ENCODE data around the gene NFKBIZ. TPM values are rescaled to one million over a fixed set of nuclear protein-coding genes. Genes with fewer than 3 reads are reported as not detected.
A peak's percentile ranks its signal among the peaks of the same experiment; 100 is the strongest.

The NFKBIZ gene
- total and polyA plus RNA-seq, 2 donors (not counting 3 experiments of a cell fraction or from before 2014, with no cell fraction given): 17.5 to 28.9 TPM

DNA sequence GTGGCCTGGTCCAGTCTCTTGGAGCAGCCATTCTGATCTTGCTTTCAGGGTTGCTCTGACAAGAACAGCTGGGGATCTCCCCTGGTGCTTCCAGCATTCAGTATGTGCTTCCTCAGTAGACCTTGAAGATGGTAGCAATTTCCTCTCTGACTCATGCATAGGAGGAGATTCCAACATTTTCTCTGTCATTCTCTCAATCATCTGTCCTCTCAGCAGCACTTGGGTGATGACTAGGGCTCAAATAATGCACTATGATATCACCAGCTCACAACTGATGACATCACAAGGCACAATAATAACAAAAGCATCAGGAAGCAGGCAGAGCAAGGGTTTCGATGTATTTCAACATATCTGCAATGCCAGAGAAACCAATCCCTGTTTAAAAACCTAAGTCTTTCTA is 52.7 kb downstream of the NFKBIZ start:
- Histone ChIP-seq H3K79me2 (ENCODE audit: control insufficient read depth, insufficient read depth, low read length) (no peaks in the 10 kb centered on the region), H3K4me1 (ENCODE audit: control insufficient read depth, extremely low read depth, insufficient read depth, low read length) (peaks cover 4% of the 10 kb centered on the region), H3K9me1 (replicated peaks; ENCODE audit: control insufficient read depth, extremely low read depth, insufficient read depth, low read length) (no peaks in the 10 kb centered on the region), H3K36me3 (ENCODE audit: control insufficient read depth in 2 of 2, extremely low read depth in 1 of 2, insufficient read depth in 2 of 2, low read length in 2 of 2) (no peaks in the 10 kb centered on the region), H4K20me1 (replicated peaks; ENCODE audit: control insufficient read depth, extremely low read depth, insufficient read depth, low read length) (no peaks in the 10 kb centered on the region), H3K4me2 (ENCODE audit: insufficient read depth, low read length) (no peak overlapping the region), H3K27ac (ENCODE audit: insufficient read depth, low read depth, low read length) (no peak overlapping the region), H3K27me3 (ENCODE audit: control insufficient read depth in 2 of 2, insufficient read depth in 2 of 2, low read length in 2 of 2) (no peaks in the 10 kb centered on the region), H3K4me3 (replicated peaks in 1 of 3; ENCODE audit: insufficient read depth in 1 of 3, low read depth in 1 of 3, low read length in 3 of 3) (no peak overlapping the region), H3K9me3 (replicated peaks; ENCODE audit: control insufficient read depth, insufficient read depth, low read length) (no peaks in the 10 kb centered on the region), H3K9ac (replicated peaks; ENCODE audit: extremely low read depth, insufficient read depth, low read length) (no peak overlapping the region), H2AFZ (ENCODE audit: low read depth, low read length) (no peak overlapping the region)
- ChIA-PET CTCF (interaction anchor here (0.9 to 2.0 kb wide), 8 partner anchors 12 to 327 kb away, joined by 3 to 13 read pairs (median 3); no protein-coding TSS in a partner anchor), POLR2A (interaction anchor here (1.5 kb wide), 1 partner anchor 278 kb away, joined by 7 read pairs; no protein-coding TSS in a partner anchor)
- TF ChIP-seq GATA2 (IDR thresholded peaks at IDR 0.05; ENCODE audit: insufficient read depth, insufficient read length, low read depth, low read length): no peak
- TF ChIP-seq MYC (IDR thresholded peaks at IDR 0.05; ENCODE audit: low read depth, low read length): no peak
- no peak for TF ChIP-seq MAX (IDR thresholded peaks at IDR 0.05; ENCODE audit: insufficient read depth, insufficient read length)
- no peak for TF ChIP-seq POLR2A (IDR thresholded peaks at IDR 0.05; ENCODE audit: low read depth, low read length)
- TF ChIP-seq JUN (IDR thresholded peaks at IDR 0.05; ENCODE audit: borderline replicate concordance, insufficient read depth, insufficient read length, low read depth): peak; percentile 58
- TF ChIP-seq EZH2 (IDR thresholded peaks at IDR 0.05; ENCODE audit: borderline replicate concordance, low read depth, low read length, severe bottlenecking): no peak
- TF ChIP-seq FOS (IDR thresholded peaks at IDR 0.05; ENCODE audit: borderline replicate concordance, insufficient read depth, low read length): peak; percentile 86
- no peak for TF ChIP-seq POLR2AphosphoS5 (IDR thresholded peaks at IDR 0.05; ENCODE audit: insufficient read depth, low read depth, low read length)
- TF ChIP-seq, protein P1, sequence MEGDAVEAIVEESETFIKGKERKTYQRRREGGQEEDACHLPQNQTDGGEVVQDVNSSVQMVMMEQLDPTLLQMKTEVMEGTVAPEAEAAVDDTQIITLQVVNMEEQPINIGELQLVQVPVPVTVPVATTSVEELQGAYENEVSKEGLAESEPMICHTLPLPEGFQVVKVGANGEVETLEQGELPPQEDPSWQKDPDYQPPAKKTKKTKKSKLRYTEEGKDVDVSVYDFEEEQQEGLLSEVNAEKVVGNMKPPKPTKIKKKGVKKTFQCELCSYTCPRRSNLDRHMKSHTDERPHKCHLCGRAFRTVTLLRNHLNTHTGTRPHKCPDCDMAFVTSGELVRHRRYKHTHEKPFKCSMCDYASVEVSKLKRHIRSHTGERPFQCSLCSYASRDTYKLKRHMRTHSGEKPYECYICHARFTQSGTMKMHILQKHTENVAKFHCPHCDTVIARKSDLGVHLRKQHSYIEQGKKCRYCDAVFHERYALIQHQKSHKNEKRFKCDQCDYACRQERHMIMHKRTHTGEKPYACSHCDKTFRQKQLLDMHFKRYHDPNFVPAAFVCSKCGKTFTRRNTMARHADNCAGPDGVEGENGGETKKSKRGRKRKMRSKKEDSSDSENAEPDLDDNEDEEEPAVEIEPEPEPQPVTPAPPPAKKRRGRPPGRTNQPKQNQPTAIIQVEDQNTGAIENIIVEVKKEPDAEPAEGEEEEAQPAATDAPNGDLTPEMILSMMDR (IDR thresholded peaks at IDR 0.05; ENCODE audit: extremely low read depth in 1 of 2, insufficient read depth in 1 of 2, low read depth in 1 of 2, low read length in 2 of 2): no peak
- FAIRE-seq: peak; percentile 85
- BruUV-seq (replicated peaks): no TSS peak
- peak; percentile 70 for DNase-seq (ENCODE audit: low read depth, low spot score)
- dilution Hi-C loops (cut with MboI; ENCODE audit: extremely low pct_ligation_motif_present, low sequenced_read_pairs): no loop called here
- intact Hi-C loops (cut with micrococcal nuclease): no loop called here
